Keratinocyte (primary cell): Measurements from ENCODE around the gene MAPK9. TPM values are rescaled to one million over a fixed set of nuclear protein-coding genes. Genes with fewer than 3 reads are reported as not detected.

Source experiments
- DNase-seq: peaks from one replicate; pipeline ENCODE4 v3.0.0-alpha.2; 2011; ENCODE audit warnings: low read depth, missing footprints, low spot score
- FAIRE-seq: peaks from 2 replicates; lab custom pipeline; 2011; peaks lifted over from hg19 to GRCh38; lab: Jason Lieb, UNC
- H2AFZ ChIP-seq: 2 replicates; pipeline ENCODE4 v1.6.0; 2012; ENCODE audit warnings: low read length, control low read depth, inconsistent platforms; ENCODE audit not compliant: control insufficient read depth
- H3K27ac ChIP-seq: 2 replicates; pipeline ENCODE4 v1.5.1; 2011; ENCODE audit warnings: low read length; ENCODE audit not compliant: control insufficient read depth, insufficient read depth
- H3K27me3 ChIP-seq: 3 replicates; pipeline ENCODE4 v1.6.0; 2011; ENCODE audit warnings: low read length; ENCODE audit not compliant: control insufficient read depth, insufficient read depth; ENCODE audit errors: extremely low read depth
- H3K36me3 ChIP-seq, 2 experiments: 2 replicates in 1 of 2; 3 replicates in 1 of 2; pipeline ENCODE4 v1.5.1; 2011; ENCODE audit warnings: low read length in 2 of 2, mild to moderate bottlenecking in 1 of 2; ENCODE audit not compliant: control insufficient read depth in 2 of 2, insufficient read depth in 2 of 2; ENCODE audit errors: extremely low read depth in 1 of 2
- H3K4me1 ChIP-seq: 3 replicates; pipeline ENCODE4 v1.5.1; 2011; ENCODE audit warnings: low read length; ENCODE audit not compliant: control insufficient read depth, insufficient read depth; ENCODE audit errors: extremely low read depth
- H3K4me2 ChIP-seq: 3 replicates; pipeline ENCODE4 v1.6.0; 2011; ENCODE audit warnings: low read depth, low read length; ENCODE audit not compliant: control insufficient read depth, insufficient read depth; ENCODE audit errors: extremely low read depth
- H3K4me3 ChIP-seq, 3 experiments: fragments of 200-600 bp in 1 of 3; sonication (generic) in 1 of 3; 2 replicates in 2 of 3; 3 replicates in 1 of 3; pipeline ENCODE4 v1.5.1; 2011 to 2016; ENCODE audit warnings: low read length in 3 of 3, mild to moderate bottlenecking in 3 of 3, control low read depth in 2 of 3, inconsistent platforms in 1 of 3, low read depth in 1 of 3, mixed read lengths in 1 of 3, mixed run types in 1 of 3, moderate library complexity in 1 of 3; ENCODE audit not compliant: control insufficient read depth in 2 of 3, insufficient read depth in 2 of 3; ENCODE audit errors: extremely low read depth in 1 of 3
- H3K79me2 ChIP-seq: 2 replicates; pipeline ENCODE4 v1.6.0; 2012; ENCODE audit warnings: low read length; ENCODE audit not compliant: control insufficient read depth, insufficient read depth
- H3K9ac ChIP-seq: 3 replicates; pipeline ENCODE4 v1.6.0; 2011; ENCODE audit warnings: low read length; ENCODE audit not compliant: control insufficient read depth, insufficient read depth; ENCODE audit errors: extremely low read depth
- H3K9me1 ChIP-seq: 3 replicates; pipeline ENCODE4 v1.6.0; 2011; ENCODE audit warnings: low read length; ENCODE audit not compliant: control insufficient read depth, insufficient read depth; ENCODE audit errors: extremely low read depth
- H3K9me3 ChIP-seq: 2 replicates; pipeline ENCODE4 v1.5.1; 2012; ENCODE audit warnings: low read depth, low read length; ENCODE audit not compliant: control insufficient read depth
- H4K20me1 ChIP-seq: 3 replicates; pipeline ENCODE4 v1.6.0; 2011; ENCODE audit warnings: low read length; ENCODE audit not compliant: control insufficient read depth, insufficient read depth; ENCODE audit errors: extremely low read depth
- CTCF ChIP-seq, 3 experiments: IDR thresholded peaks in 1 of 3; conservative IDR thresholded peaks in 1 of 3; optimal IDR thresholded peaks in 1 of 3; 2 replicates in 2 of 3; 3 replicates in 1 of 3; pipeline versions ENCODE3 to v1.5.1; 2011; ENCODE audit warnings: low read length in 3 of 3, mild to moderate bottlenecking in 3 of 3, moderate library complexity in 2 of 3, control low read depth in 1 of 3, inconsistent platforms in 1 of 3; ENCODE audit not compliant: insufficient read depth in 2 of 3; ENCODE audit errors: extremely low read depth in 1 of 3
- EZH2 ChIP-seq: IDR thresholded peaks from one replicate; pipeline ENCODE4 v1.6.1; 2012; ENCODE audit warnings: inconsistent platforms, mild to moderate bottlenecking, low read length, moderate library complexity
- dilution Hi-C: fragments of 300-500 bp; cut with MboI; formaldehyde crosslinking; loops from one replicate; pipeline ENCODE4 v1.7.0; 2020; ENCODE audit warnings: low sequenced_read_pairs; ENCODE audit not compliant: extremely low pct_ligation_motif_present
- polyA plus RNA-seq, 5 experiments: library from polyadenylated mRNA; depleted of rRNA in 3 of 5; stranded (reverse) in 3 of 5; stranded (forward) in 1 of 5; unstranded in 1 of 5; fragments of >200 nt; gene quantifications; 1 replicate in 1 of 5; 2 replicates in 3 of 5; 3 replicates in 1 of 5; pipeline versions ENCODE4 v1.2.1 to v1.2.3, GENCODE V29; 2011 to 2012; ENCODE audit warnings: missing spikeins in 2 of 5, low read depth in 1 of 5, low replicate concordance in 1 of 5

The MAPK9 gene
- polyA plus RNA-seq, 1 donor (not counting 4 experiments of a cell fraction or from before 2014, with no cell fraction given) = 49.4 TPM

- FAIRE-seq (no peak), DNase-seq (no peak)
- Histone ChIP-seq H3K4me1 (no peaks in the 10 kb centered on the region), H3K27me3 (no peaks in the 10 kb centered on the region), H3K36me3 (no peaks in the 10 kb centered on the region), H3K27ac (no peak overlapping the region), H3K4me2 (no peak overlapping the region), H3K79me2 (no peaks in the 10 kb centered on the region), H4K20me1 (no peaks in the 10 kb centered on the region), H2AFZ (no peak overlapping the region), H3K9ac (no peak overlapping the region), H3K9me1 (no peaks in the 10 kb centered on the region), H3K9me3 (no peaks in the 10 kb centered on the region), H3K4me3 (peak overlapping the region in 1 of 3 experiments; percentile 64)
- dilution Hi-C loops = no loop called here
- no peak for TF ChIP-seq CTCF (optimal IDR thresholded peaks at IDR 0.05 in 1 of 3, IDR thresholded peaks at IDR 0.05 in 1 of 3, conservative IDR thresholded peaks at IDR 0.05 in 1 of 3; ENCODE audit: extremely low read depth in 1 of 3, insufficient read depth in 2 of 3, low read length in 3 of 3)
- no peak for TF ChIP-seq EZH2
Observed at GRCh38 chr5:180313677-180314505, 22.0 kb upstream of the MAPK9 start.

- H3K4me1 ChIP-seq = no peaks in the 10 kb centered on the region
- no peaks in the 10 kb centered on the region for H4K20me1 ChIP-seq
- H3K9me3 ChIP-seq = no peaks in the 10 kb centered on the region
- H3K36me3 ChIP-seq = no peaks in the 10 kb centered on the region
- FAIRE-seq (no peak), DNase-seq (no peak)
- no peak overlapping the region for H3K4me2 ChIP-seq
- TF ChIP-seq EZH2 (no peak), CTCF (optimal IDR thresholded peaks at IDR 0.05 in 1 of 3, IDR thresholded peaks at IDR 0.05 in 1 of 3, conservative IDR thresholded peaks at IDR 0.05 in 1 of 3; ENCODE audit: extremely low read depth in 1 of 3, insufficient read depth in 2 of 3, low read length in 3 of 3) (no peak)
- dilution Hi-C loops = no loop called here
- H3K27me3 ChIP-seq = no peaks in the 10 kb centered on the region
- no peak overlapping the region for H2AFZ ChIP-seq
- H3K79me2 ChIP-seq = no peaks in the 10 kb centered on the region
- no peak overlapping the region for H3K9ac ChIP-seq
- no peaks in the 10 kb centered on the region for H3K9me1 ChIP-seq
- no peak overlapping the region for H3K4me3 ChIP-seq
- H3K27ac ChIP-seq = no peak overlapping the region
Observed at GRCh38 chr5:180311216-180311615, 19.3 kb upstream of the MAPK9 start.
